ENCODE results near the gene SYT2.
A peak's percentile ranks its signal among the peaks of the same experiment; 100 is the strongest.
"Not testable (repeated sequence)": the region's sequence is repeated elsewhere in the genome, so short reads cannot be mapped to it uniquely, and the experiment has no call there.

The SYT2 gene

GRCh38 chr1:202621446-202621845 is 88.8 kb downstream of the SYT2 start:
- no peak for DNase-seq

DNA sequence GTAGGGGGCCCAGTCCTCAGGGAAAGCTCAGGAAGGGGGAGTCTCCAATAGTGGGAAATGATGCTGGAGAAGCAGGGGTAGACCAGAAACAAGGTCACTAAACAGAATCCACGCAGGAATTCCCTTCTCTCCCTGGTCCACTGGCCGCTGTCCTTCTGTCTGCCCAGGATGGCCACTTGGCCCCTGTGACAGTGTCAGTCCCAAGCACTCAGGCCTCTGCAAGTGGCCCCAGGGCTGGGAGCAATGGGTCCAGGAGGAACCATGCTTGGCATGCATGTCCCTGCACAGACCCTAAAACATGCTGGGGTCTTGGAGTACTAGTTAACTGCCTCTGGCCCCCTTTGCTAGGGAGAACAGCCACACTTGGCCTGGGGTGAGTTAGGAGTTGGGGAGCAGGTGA is 90.2 kb downstream of the SYT2 start:
- DNase-seq = not testable (repeated sequence)

- DNase-seq = no peak
Observed at GRCh38 chr1:202619505-202619904, 90.7 kb downstream of the SYT2 start.

GRCh38 chr1:202619012-202619411 is 91.2 kb downstream of the SYT2 start:
- DNase-seq = not testable (repeated sequence)

DNA sequence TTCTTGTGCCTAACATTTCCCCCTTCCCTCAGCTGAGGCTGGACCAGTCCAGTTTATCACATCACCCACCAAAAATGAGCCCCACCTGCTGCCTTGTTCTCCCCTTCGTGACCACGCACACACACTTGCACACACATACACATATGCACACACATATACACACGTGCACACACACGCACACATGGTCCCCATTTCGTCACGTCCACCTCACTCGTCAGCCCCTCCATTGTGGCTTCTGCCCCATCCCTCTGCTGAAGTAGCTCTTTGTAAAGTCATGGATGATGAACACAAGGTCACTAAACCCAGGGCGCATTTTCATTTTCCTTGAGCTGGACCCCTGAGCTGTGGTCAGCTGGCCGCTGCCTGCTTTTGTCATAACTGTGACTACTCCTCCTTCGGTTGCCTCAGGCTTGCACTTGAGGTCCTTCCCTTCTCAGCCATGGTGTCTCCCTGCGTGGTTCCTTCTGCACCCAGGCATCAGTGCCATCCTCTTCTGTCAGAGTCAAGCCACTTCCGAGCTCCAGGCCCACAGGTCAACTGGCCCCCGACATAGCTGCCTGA is 93.8 kb downstream of the SYT2 start:
- DNase-seq = no peak

- DNase-seq = no peak
Observed at GRCh38 chr1:202615501-202616354, 94.5 kb downstream of the SYT2 start.

DNA sequence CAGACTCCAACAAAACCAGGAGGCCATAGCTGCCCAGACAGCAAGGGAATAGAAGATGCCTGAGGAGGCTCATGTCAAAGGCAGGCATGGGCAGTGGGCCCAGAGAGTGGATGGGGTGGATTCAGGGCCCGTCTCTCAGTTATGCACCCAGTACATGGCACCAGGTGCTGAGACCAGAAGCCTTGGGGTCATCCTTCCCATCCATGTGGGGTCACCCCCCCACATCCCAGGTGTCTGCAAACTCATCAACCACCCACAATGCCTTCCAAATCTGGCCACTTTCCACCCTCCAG is 95.1 kb downstream of the SYT2 start:
- not testable (repeated sequence) for DNase-seq

DNA sequence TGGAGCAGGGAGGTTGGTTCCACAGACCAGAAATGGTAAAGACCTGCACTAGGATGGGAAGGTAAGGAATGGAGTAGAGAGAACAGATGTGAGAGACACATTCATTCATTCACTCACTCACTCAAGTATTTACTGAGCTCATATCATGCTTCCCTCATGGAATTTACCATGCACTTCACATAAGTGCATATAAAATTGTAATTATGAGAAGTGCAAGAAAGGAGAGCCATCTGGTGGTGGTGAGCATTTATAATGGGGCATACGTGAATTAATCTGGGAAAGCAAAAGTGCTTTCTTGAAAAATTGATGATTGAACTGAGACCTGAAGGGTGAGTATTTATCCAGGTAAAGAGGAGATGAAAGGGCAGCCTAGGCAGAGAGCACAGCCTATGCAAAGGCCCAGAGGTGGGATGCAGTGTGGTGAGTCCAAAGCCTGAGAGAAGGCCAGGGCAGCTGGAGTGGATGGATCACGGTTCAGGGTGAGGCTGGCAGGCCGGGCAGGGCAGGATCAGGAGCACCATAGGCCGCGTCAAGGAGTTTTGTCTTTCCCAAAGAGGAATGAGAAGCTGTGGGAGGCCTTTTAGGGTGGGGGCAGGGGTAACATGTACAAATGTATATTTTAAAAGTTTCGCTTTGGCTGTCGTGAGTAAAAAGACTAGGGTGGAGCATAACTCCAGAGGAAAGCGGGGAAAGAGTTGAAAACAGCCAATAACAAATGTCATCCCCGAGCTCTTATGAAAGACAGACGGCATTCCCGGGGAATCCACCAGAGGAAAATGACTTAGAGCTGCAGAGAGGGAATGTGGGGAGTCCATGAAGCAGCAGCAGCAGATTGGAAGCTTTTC is 95.7 kb downstream of the SYT2 start:
- not testable (repeated sequence) for DNase-seq

- DNase-seq = no peak
Observed at GRCh38 chr1:202613571-202613970, 96.7 kb downstream of the SYT2 start.

GRCh38 chr1:202612036-202612435 is 98.2 kb downstream of the SYT2 start:
- not testable (repeated sequence) for DNase-seq

GRCh38 chr1:202605515-202605914 is 104.7 kb downstream of the SYT2 start:
- DNase-seq = no peak

DNA sequence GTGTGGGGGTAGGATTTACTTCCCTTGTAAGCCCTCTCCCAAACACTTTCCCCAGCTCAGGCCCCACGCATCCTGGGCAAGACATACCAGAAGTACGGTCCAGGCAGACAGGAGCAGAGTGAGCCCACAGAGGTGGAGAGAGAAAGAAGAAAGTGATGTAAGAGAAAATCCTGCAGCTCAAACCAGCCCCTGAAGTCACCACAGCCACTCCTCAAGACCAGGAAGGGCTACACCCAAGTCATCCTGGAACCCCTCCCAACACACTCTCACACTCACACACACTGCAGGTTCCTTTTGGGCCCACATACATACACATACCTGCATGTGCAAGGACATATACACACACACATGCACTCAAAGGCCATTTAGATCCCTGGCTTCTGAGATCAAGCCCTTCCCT is 106.8 kb downstream of the SYT2 start:
- DNase-seq = no peak

DNA sequence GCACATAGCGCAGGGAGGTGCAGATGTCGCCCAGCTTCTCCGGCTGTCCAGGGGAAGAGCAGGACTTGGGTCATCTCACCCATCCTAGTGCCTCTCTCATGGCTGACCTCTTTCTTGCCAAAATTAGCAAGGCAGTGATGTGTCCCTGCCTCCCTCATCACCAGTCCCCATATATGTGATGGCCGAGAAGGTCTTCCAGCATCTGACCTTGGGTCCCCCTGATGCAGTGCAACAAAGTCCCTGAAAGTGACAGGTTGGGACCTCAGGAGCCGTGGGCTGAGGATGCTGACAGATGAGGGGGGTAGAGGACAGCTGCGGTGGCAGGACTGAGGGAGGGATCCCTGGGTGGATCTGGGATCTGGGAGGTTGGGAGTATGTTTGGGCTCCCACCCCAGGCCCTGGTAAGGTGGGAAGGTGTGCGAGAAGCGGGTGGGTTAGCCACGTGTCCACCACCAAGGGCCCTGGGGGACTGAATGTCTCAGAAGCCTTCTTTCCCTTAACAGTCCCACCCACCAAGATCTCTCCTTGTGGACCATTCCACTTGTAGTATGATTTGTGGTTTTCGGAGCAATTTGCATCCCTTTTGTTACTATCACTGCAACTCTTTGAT is 109.7 kb downstream of the SYT2 start:
- DNase-seq = no peak

DNA sequence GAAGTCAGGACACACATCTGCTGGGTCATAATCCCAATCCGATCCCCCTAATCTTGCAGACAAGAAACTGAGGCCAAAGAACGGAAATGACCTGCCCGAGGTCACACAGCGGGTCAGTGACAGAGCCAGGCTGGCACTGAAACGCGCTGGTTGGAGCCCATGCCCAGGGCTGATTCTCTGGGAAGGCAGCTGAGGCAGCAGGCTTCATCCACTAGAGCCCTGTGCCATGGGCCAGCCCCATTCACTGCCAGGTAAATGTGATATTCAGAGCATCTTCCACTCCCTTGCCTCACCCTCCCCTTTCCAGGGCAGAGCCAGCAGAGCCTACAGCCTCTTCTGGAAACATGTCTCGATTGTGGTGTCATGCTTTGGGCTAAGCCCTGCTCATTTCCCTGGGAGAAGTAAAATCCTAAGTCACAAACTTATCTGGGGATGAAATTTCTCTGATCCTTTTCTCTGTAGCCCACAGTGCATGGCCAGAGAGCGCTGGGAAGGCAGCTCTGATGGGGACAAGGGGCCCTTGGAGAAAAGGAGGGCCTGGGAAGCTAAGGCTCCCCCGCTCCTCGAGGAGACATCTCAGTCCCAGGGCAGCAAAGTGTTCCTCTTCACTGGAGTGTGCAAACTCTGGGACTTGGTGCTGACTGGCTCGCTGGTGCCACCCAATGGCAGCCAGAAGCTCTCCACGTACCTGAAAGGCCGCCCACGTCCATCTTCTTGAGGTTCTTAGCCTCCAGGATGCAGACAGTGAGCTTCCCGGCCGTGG is 110.4 kb downstream of the SYT2 start:
- peak; percentile 14 for DNase-seq

DNA sequence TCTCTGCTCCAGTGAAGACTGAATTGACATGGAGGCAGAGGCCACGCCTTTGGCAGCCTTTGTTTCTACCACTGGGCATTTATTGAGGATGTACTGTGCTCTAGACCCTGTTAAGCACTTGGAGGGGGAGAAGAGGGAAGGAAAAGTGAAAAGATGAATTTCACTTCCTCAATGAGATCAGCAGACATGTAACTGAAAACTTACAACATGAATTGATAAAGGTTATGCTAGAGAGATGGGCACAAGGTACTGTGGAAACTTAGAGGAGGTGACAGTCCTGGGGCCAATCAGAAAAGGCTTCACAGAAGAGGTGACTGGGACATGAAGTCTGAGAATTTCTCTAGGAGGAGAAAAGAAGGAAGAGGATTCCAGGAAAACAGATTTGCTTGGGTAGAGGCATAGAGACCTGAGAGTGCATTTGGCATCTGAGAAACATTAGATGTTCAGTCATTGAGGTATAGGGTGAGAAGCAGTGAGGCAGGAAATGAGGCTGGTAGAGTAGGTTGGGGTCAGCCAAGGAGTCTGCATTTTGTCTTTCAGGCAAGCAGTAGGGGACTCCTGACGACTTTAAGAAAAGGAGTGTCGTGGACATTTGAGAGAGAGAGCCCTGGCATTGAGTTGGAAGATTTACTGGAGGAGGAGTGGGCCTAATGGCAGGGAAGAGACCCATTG is 113.0 kb downstream of the SYT2 start:
- no peak for DNase-seq

GRCh38 chr1:202596638-202597037 is 113.6 kb downstream of the SYT2 start:
- no peak for DNase-seq

DNA sequence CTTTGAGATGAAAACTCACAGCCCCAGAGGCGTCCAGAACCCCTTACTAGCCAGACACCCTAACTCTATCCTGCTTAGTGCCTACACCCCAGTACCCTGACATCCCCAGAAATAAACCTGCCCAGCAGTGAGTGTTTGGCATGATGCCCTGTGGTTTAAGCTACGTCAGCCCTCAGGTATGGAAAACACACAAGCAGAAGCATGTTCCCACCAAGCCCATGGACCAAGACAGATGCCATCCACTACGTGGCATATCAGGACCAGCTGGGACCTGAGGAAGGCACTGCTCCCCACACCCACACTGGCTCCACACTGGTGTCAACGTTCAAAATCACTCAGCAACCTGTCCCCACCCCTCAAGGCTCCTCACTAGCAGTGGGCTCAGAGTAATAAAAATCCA is 116.4 kb downstream of the SYT2 start:
- DNase-seq = no peak

- no peak for DNase-seq
Observed at GRCh38 chr1:202592146-202592545, 118.1 kb downstream of the SYT2 start.

- DNase-seq = no peak
Observed at GRCh38 chr1:202591515-202591914, 118.7 kb downstream of the SYT2 start.

- no peak for DNase-seq
Observed at GRCh38 chr1:202590975-202591411, 119.3 kb downstream of the SYT2 start.

- DNase-seq = no peak
Observed at GRCh38 chr1:202590126-202590525, 120.1 kb downstream of the SYT2 start.

Data from NCI-H2171 (cell line).